HEK293 (cell line): Measurements from ENCODE around the gene INPP5B.

Experiments
- EGR2 ChIP-seq: fragments of 450-650 bp; formaldehyde crosslinking; IDR thresholded peaks from 2 replicates; pipeline ENCODE4 v1.5.1; 2016; ENCODE audit warnings: low read depth, missing biosample characterization, missing genetic modification characterization
- GFI1B ChIP-seq: fragments of 450-650 bp; formaldehyde crosslinking; IDR thresholded peaks from 2 replicates; pipeline ENCODE4 v1.5.1; 2016; ENCODE audit warnings: missing biosample characterization, missing genetic modification characterization
- IKZF3 ChIP-seq: fragments of 450-650 bp; IDR thresholded peaks from 2 replicates; pipeline ENCODE4 v1.5.0; 2018; ENCODE audit warnings: missing biosample characterization, mild to moderate bottlenecking, missing genetic modification characterization, moderate library complexity
- KLF8 ChIP-seq: fragments of 450-650 bp; formaldehyde crosslinking; IDR thresholded peaks from 2 replicates; pipeline ENCODE4 v1.5.1; 2016; ENCODE audit warnings: missing biosample characterization, missing genetic modification characterization
- KLF9 ChIP-seq: fragments of 450-650 bp; formaldehyde crosslinking; IDR thresholded peaks from 2 replicates; pipeline ENCODE4 v1.5.1; 2016; ENCODE audit warnings: missing biosample characterization, missing genetic modification characterization, low read depth
- OVOL3 ChIP-seq: fragments of 450-650 bp; formaldehyde crosslinking; IDR thresholded peaks from 2 replicates; pipeline ENCODE4 v1.5.1; 2016; ENCODE audit warnings: missing biosample characterization, missing genetic modification characterization
- PRDM1 ChIP-seq: fragments of 450-650 bp; formaldehyde crosslinking; IDR thresholded peaks from 2 replicates; pipeline ENCODE4; 2016; ENCODE audit warnings: missing biosample characterization, missing genetic modification characterization
- REST ChIP-seq: fragments of 450-650 bp; formaldehyde crosslinking; IDR thresholded peaks from 2 replicates; pipeline ENCODE4 v1.5.1; 2016; ENCODE audit warnings: missing biosample characterization, missing genetic modification characterization
- SETDB1 ChIP-seq: IDR thresholded peaks from one replicate; pipeline ENCODE4 v1.6.1; 2017; ENCODE audit warnings: mild to moderate bottlenecking, low read length, moderate library complexity, mixed read lengths; ENCODE audit not compliant: insufficient read length
- WT1 ChIP-seq: fragments of 450-650 bp; formaldehyde crosslinking; IDR thresholded peaks from 2 replicates; pipeline ENCODE4 v1.5.1; 2016; ENCODE audit warnings: missing biosample characterization, missing genetic modification characterization
- ZBTB10 ChIP-seq: fragments of 450-650 bp; formaldehyde crosslinking; IDR thresholded peaks from 2 replicates; pipeline ENCODE4 v1.5.1; 2016; ENCODE audit warnings: missing biosample characterization, missing genetic modification characterization
- ZBTB48 ChIP-seq: fragments of 450-650 bp; formaldehyde crosslinking; IDR thresholded peaks from 2 replicates; pipeline ENCODE4 v1.5.1; 2016; ENCODE audit warnings: missing biosample characterization, missing genetic modification characterization
- ZBTB7A ChIP-seq: fragments of 450-650 bp; formaldehyde crosslinking; IDR thresholded peaks from 2 replicates; pipeline ENCODE4 v1.5.1; 2016; ENCODE audit warnings: low read depth, missing biosample characterization, missing genetic modification characterization
- ZNF10 ChIP-seq: fragments of 450-650 bp; formaldehyde crosslinking; IDR thresholded peaks from 2 replicates; pipeline ENCODE4 v1.5.1; 2017; ENCODE audit warnings: missing biosample characterization, missing genetic modification characterization
- ZNF112 ChIP-seq: fragments of 450-650 bp; formaldehyde crosslinking; IDR thresholded peaks from 2 replicates; pipeline ENCODE4 v1.5.0; 2017; ENCODE audit warnings: missing biosample characterization, missing genetic modification characterization
- ZNF138 ChIP-seq: fragments of 450-650 bp; formaldehyde crosslinking; IDR thresholded peaks from 2 replicates; pipeline ENCODE4 v1.5.1; 2016; ENCODE audit warnings: missing biosample characterization, missing genetic modification characterization, borderline replicate concordance
- ZNF174 ChIP-seq: fragments of 450-650 bp; formaldehyde crosslinking; IDR thresholded peaks from 2 replicates; pipeline ENCODE4 v1.5.0; 2017; ENCODE audit warnings: missing biosample characterization, mild to moderate bottlenecking, missing genetic modification characterization
- ZNF184 ChIP-seq: fragments of 450-650 bp; IDR thresholded peaks from 2 replicates; pipeline ENCODE4 v1.5.1; 2018; ENCODE audit warnings: missing biosample characterization, mild to moderate bottlenecking, missing genetic modification characterization
- ZNF214 ChIP-seq: fragments of 450-650 bp; formaldehyde crosslinking; IDR thresholded peaks from 2 replicates; pipeline ENCODE4 v1.5.1; 2017; ENCODE audit warnings: missing biosample characterization, mild to moderate bottlenecking, missing genetic modification characterization, borderline replicate concordance
- ZNF311 ChIP-seq: fragments of 450-650 bp; formaldehyde crosslinking; IDR thresholded peaks from 2 replicates; pipeline ENCODE4 v1.5.1; 2017; ENCODE audit warnings: missing biosample characterization, missing genetic modification characterization, borderline replicate concordance
- ZNF433 ChIP-seq: fragments of 450-650 bp; formaldehyde crosslinking; IDR thresholded peaks from 2 replicates; pipeline ENCODE4 v1.5.1; 2016; ENCODE audit warnings: missing biosample characterization, missing genetic modification characterization, low read depth
- ZNF48 ChIP-seq: fragments of 450-650 bp; formaldehyde crosslinking; IDR thresholded peaks from 2 replicates; pipeline ENCODE4 v1.5.1; 2016; ENCODE audit warnings: missing biosample characterization, missing genetic modification characterization
- ZNF510 ChIP-seq: fragments of 450-650 bp; formaldehyde crosslinking; IDR thresholded peaks from 2 replicates; pipeline ENCODE4 v1.5.1; 2018; ENCODE audit warnings: mild to moderate bottlenecking, missing genetic modification characterization, missing biosample characterization; ENCODE audit not compliant: insufficient replicate concordance
- ZNF521 ChIP-seq: fragments of 450-650 bp; formaldehyde crosslinking; IDR thresholded peaks from 2 replicates; pipeline ENCODE4 v1.5.1; 2017; ENCODE audit warnings: missing biosample characterization, mild to moderate bottlenecking, missing genetic modification characterization
- ZNF596 ChIP-seq: fragments of 450-650 bp; IDR thresholded peaks from 2 replicates; pipeline ENCODE4 v1.5.0; 2018; ENCODE audit warnings: missing biosample characterization, mild to moderate bottlenecking, missing genetic modification characterization, moderate library complexity
- ZNF623 ChIP-seq: fragments of 450-650 bp; formaldehyde crosslinking; IDR thresholded peaks from 2 replicates; pipeline ENCODE4 v1.5.1; 2016; ENCODE audit warnings: missing biosample characterization, missing genetic modification characterization
- ZNF645 ChIP-seq: fragments of 450-650 bp; formaldehyde crosslinking; IDR thresholded peaks from 2 replicates; pipeline ENCODE4; 2016; ENCODE audit warnings: missing biosample characterization, missing genetic modification characterization
- ZNF670 ChIP-seq: fragments of 450-650 bp; formaldehyde crosslinking; IDR thresholded peaks from 2 replicates; pipeline ENCODE4 v1.5.1; 2016; ENCODE audit warnings: missing biosample characterization, missing genetic modification characterization, low read depth
- ZNF692 ChIP-seq: fragments of 450-650 bp; formaldehyde crosslinking; IDR thresholded peaks from 2 replicates; pipeline ENCODE4 v1.5.1; 2016; ENCODE audit warnings: missing biosample characterization, missing genetic modification characterization
- ZNF707 ChIP-seq: fragments of 450-650 bp; formaldehyde crosslinking; IDR thresholded peaks from 2 replicates; pipeline ENCODE4 v1.5.1; 2016; ENCODE audit warnings: missing biosample characterization, missing genetic modification characterization

The INPP5B gene

GRCh38 chr1:37859507-37860345 lies 87.1 kb downstream of the INPP5B start, which contains the start of gene MTF1 (continued):
- no peak for TF ChIP-seq ZNF596
- no peak for TF ChIP-seq ZNF10
- TF ChIP-seq EGR2 (tag by site-specific recombination): peak; percentile 51
- no peak for TF ChIP-seq ZNF174
- no peak for TF ChIP-seq ZNF184
- TF ChIP-seq ZNF707 (tag by site-specific recombination): no peak
- TF ChIP-seq ZNF214 (tag by site-specific recombination): no peak
- TF ChIP-seq ZBTB10 (tag by site-specific recombination): peak; percentile 84
- no peak for TF ChIP-seq ZNF645 (tag by site-specific recombination)
- TF ChIP-seq ZNF433 (tag by site-specific recombination): no peak
- TF ChIP-seq PRDM1 (tag by site-specific recombination): 0 out of 2 replicates have a peak, but pooled peaks have one; percentile 22
- no peak for TF ChIP-seq ZNF521 (tag by site-specific recombination)
- TF ChIP-seq ZNF692 (tag by site-specific recombination): peak; percentile 36; the same call in 1 of the 2 replicates
- TF ChIP-seq REST (tag by site-specific recombination): peak; percentile 34; the same call in 1 of the 2 replicates
- no peak for TF ChIP-seq ZNF112
- TF ChIP-seq OVOL3 (tag by site-specific recombination): 0 out of 2 replicates have a peak, but pooled peaks have one; percentile 25
- TF ChIP-seq ZBTB7A (tag by site-specific recombination): peak; percentile 80
- no peak for TF ChIP-seq ZNF670
- no peak for TF ChIP-seq ZNF510 (tag by site-specific recombination)
- TF ChIP-seq ZBTB48 (tag by site-specific recombination): peak; percentile 76; the same call in 1 of the 2 replicates
- no peak for TF ChIP-seq SETDB1
- peak; percentile 65; the same call in 1 of the 2 replicates for TF ChIP-seq KLF9 (tag by site-specific recombination)
- no peak for TF ChIP-seq ZNF138
- TF ChIP-seq IKZF3: peak; percentile 89
- TF ChIP-seq ZNF311 (tag by site-specific recombination): no peak
- no peak for TF ChIP-seq ZNF48 (tag by site-specific recombination)
- TF ChIP-seq KLF8: peak; percentile 92
- TF ChIP-seq GFI1B: no peak
- no peak for TF ChIP-seq WT1
- no peak for TF ChIP-seq ZNF623 (tag by site-specific recombination)
